HG02884 (cell line): ENCODE data around the gene CCRL2.

Source experiments
- ATAC-seq: cut with Tn5 transposase; IDR thresholded peaks from one replicate; pipeline ENCODE4 v1.9.1; 2021; ENCODE audit warnings: mild to moderate bottlenecking, moderate library complexity; ENCODE audit not compliant: unreplicated experiment

Gene CCRL2

GRCh38 chr3:46455231-46456115 is 48.4 kb downstream of the CCRL2 start:
- ATAC-seq, result no peak

GRCh38 chr3:46456118-46456517 is 49.1 kb downstream of the CCRL2 start:
- ATAC-seq, result no peak
